ENCODE measurements around the gene MRPL40.

The MRPL40 gene

DNA sequence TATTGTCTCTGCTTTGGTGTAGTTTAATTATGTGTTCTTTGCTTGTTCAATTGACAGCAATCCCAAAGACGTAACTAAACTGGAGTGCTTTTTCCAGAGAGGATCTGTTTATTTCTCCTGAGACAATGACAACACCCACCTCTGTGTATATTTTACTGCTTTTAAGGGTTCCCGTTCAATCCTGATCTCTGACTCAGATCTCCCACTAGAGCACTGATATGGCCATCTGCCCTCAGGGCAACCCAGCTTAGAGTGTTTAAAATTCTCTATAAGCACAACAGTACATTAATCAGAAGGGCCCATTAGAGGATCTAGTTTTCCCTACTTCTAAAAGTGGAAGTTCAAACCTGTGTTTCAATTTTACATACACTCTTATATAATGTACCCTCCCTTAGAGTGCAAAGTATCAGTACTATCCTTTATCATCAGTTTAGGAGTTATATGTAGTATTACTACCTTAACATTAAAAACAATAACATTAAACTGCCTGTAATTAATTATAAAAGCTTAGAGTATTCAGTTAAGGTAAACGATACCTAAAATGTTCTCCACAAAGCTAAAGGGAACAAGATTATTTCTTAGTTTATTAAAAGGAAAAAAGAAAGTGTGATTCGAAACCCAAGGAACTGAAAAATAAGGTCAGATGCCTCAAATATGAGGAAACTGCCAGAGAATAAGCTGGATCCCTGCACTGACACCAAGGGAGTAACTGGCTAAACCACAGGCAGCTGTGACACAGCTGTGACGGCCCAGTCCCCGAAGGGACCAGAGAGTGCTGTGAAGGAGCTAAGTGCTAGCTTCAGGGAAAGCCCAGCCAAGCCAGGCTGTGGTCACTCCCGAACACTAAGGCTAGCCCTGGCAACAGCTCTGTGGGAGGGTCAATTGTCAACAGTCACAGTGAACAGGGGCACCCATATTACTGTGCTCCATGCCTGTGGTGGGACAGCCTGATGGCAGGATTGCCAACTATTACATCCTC lies 31.4 kb downstream of the MRPL40 start:
- no peak for DNase-seq (ENCODE audit: low spot score)

DNA sequence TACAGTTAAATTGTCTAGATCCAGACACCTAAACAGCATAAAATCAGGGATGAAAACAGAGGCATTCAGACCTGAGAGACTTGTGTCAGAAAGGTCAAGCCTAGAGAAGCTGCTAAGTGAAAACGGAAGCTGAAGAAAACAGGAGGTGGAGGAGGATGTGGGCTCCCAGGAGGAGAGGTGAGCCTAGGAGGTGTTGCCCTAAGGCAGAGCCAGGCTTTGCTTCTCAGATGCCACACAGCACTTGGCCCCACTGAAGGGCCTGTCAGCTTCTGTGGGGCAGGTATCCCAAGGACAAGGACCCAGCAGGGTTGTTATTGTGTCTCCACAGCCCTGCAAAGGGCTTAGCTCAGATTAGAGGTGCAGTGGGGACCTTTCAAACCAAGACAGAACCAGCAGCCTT lies 32.2 kb downstream of the MRPL40 start:
- DNase-seq (ENCODE audit: low spot score): no peak

DNA sequence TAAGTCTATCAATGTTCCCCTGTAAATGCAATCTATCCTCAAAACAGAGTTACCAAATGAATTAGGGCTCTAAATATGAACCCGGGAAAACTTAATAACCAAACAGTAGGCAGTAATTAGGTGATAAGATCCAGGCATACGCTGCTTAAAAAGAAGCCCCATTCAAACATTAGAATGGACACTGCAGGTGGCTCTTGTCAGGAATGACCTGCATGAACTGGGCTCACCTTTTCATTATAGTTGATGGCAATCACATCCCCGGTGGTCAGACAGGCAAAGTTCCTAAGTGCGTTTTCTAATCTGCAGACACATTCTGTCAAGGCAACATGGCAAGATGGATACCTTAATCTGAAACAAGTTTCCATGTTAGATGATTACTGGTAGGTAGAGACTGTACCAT lies 32.6 kb downstream of the MRPL40 start:
- no peak for DNase-seq (ENCODE audit: low spot score)

DNA sequence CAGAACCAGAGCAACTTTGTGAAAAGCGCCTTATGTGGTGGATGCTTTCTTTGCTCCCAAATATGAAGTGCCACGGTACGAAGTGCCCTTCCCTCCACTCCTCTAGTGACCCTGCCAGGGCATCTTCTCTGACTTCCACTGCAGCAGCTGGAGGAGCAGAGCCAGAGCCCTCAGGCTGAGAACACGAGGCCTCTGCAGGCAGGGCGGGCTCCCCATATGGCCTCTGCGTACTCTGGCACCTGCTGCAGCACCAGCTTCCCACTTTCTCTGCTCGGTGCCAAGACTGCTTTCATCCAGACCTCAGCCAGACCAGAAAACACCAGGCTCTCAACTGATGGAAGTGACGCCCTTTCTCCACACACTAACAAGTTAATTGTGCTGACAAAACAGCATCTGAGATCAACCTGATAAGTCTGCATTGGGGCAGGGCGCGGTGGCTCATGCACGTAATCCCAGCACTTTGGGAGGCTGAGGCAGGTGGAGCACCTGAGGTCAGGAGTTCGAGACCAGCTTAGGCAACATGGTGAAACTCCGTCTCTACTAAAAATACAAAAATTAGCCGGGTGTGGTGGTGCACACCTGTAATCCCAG lies 33.9 kb downstream of the MRPL40 start:
- DNase-seq (ENCODE audit: low spot score): no peak

GRCh38 chr22:19466848-19467752 lies 34.8 kb downstream of the MRPL40 start:
- no peak for DNase-seq (ENCODE audit: low spot score)

DNA sequence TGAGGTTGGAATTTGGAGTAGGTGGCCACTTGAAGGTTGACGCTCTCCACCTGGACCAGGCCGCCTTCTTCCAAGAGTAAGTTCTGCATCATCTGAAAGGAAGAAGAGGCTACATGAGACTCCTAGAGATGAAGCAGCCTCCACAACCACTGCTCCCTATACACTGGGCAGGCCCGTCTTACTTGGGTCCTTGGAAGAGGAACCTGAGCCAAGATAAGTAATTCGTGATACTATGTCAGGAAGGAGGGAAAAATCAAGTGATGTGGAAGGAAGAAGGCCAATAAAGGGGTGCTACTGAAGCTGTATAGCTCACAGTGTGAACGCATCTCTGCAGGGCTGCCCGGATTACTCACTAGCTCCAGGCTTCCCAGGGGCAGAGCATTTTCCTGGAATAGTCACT lies 35.6 kb downstream of the MRPL40 start:
- DNase-seq (ENCODE audit: low spot score): no peak

DNA sequence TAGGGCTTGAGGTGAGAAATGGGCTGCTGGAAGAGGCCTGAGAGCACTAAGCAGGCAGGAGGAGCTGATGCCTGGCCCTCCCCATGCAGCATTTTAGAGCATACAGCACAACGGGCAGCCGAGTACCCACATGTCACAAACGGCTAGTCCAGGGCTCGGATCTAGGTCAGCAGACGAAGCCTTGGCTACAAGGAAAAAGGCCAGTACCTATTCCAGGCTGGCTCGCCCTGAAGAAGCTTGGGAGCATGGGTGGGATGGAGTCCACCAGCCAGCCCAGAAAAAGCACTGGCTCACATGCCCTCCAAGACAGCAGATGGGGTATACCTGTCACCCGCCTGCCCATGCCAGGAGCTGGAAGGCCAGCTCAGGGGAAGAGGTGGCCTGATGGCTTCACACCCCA lies 37.1 kb downstream of the MRPL40 start:
- no peak for DNase-seq (ENCODE audit: low spot score)

- no peak for DNase-seq (ENCODE audit: low spot score)
Observed at GRCh38 chr22:19470010-19470409, 37.7 kb downstream of the MRPL40 start.

DNA sequence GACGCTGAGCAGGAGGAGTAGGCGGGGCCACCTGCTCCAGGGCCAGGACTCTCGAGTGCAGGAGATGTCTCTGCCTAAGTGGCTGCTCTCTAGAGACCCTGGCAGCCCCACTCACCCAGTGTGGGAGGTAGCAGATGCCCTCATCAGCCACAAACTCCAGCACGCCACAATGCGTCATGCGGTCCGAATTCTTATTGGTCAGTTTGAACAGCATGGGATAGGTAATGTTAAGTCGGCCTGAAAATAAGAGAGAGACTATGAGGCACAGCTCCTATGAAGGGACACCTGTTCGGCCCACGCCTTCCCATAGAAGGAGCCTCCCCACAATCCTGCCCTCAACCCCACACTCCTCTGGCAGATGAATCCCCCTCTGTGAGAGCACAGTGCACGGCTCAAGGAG lies 39.2 kb downstream of the MRPL40 start:
- DNase-seq (ENCODE audit: low spot score): no peak

- no peak for DNase-seq (ENCODE audit: low spot score)
Observed at GRCh38 chr22:19472233-19472632, 39.9 kb downstream of the MRPL40 start.

DNA sequence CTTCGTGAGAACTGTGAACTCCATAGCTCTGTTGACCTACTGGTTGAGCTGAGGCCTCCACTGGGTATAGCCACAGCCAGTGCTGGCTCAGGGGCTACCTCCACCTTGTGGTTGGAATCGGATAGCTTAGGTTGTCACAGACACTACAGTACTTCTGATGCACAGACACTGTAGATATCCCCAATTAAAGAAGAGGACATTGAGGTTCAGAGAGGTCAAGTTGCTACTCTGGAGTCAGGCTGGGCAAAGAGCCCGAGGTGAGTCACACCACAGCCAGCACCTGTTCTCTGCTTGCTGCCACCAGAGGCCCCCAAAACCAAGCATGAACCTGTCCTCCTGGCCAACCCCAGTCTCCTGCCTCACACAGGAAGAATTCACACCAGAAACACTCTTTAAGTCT lies 41.2 kb downstream of the MRPL40 start:
- no peak for DNase-seq (ENCODE audit: low spot score)

GRCh38 chr22:19476023-19476422 lies 43.7 kb downstream of the MRPL40 start:
- no peak for DNase-seq (ENCODE audit: low spot score)

- peak; percentile 14 for DNase-seq (ENCODE audit: low spot score)
Observed at GRCh38 chr22:19477321-19478044, 45.1 kb downstream of the MRPL40 start.

GRCh38 chr22:19478045-19478900 lies 45.9 kb downstream of the MRPL40 start:
- DNase-seq (ENCODE audit: low spot score): no peak

DNA sequence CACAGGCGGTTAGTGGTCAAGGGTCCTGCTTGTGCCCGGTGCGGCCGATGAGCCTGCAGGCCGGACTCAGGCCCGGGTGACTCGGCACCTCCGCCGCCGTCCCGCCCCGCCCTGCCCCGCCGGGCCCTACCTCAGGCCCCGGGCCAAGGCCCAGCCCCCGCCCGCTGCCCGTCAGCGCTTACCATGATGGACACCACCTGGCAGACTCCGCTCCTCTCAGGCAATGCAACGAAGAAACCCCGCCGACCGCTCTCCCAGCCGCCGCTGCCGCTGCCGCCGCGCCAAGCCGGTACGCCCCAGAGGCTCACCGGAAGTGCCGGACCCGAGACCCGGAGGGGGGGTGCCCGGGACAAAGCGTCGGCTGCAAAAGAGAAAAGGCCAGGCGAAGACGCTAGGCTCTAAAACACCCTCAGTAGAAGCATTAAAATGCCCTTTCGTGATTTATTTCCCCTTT lies 46.6 kb downstream of the MRPL40 start, which contains the start of gene UFD1:
TSS of gene UFD1 (minus strand) at position 293 of the 454 bp plus-strand sequence. CDS start at position 185, 108 bp downstream.
- DNase-seq (ENCODE audit: low spot score): no peak

GRCh38 chr22:19479355-19480172 lies 47.2 kb downstream of the MRPL40 start, which contains the start of gene CDC45:
TSS of gene CDC45 (plus strand) at chr22:19479920. CDS start at chr22:19479969, 49 bp downstream.
- peak; percentile 97 for DNase-seq (ENCODE audit: low spot score)

DNA sequence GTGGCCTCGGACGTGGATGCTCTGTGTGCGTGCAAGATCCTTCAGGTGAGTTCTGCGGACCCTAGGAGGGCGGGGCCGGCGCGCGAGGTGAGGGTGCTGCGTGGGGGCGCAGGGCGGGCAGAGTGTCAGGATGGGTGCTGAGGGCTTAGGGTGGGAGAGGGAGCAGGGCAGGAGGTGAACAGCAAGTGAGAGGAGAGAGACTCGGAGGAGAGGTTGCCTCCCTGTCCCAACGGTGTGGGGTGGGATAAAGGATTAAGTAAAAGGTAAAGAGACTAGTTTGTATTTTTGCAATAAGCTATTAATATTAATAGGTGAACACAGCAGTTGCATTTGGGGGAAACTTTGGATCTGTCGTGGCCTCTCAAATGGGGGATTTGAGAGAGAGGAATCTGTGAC lies 47.8 kb downstream of the MRPL40 start:
- no peak for DNase-seq (ENCODE audit: low spot score)

DNA sequence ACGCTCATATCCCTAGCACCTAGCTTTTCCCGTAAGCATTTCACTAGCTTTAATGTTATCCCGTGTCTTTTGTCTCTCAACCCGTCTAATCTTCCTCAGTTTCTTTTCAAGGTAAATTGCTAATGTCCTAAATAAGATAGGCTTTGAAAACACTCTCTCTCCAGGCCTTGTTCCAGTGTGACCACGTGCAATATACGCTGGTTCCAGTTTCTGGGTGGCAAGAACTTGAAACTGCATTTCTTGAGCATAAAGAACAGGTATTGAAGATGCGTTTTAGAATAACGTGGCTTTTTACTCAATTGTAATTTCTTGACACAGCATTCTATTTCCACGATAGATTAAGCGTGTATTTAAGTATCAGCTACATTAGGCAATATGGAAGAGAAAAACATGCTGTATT lies 48.4 kb downstream of the MRPL40 start:
- no peak for DNase-seq (ENCODE audit: low spot score)

DNA sequence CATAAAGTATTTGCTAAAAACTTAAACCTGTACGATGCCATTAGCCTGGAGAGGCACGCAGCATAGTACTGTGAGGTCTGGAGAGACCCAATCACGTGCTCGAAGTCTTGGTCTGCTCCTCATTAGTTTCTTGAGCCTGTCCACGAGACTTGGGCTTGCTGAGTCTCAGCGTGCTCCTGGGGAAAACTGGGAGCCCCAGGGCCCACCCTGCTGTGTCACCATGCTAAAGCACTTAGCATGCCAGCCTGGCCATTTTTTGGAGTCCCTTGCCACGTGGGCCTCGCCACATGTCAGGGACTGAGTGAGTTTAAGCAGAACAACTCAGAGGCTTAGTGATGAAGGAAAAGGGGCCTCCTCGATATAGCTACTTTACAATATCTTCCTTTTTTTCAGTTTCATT lies 50.0 kb downstream of the MRPL40 start:
- no peak for DNase-seq (ENCODE audit: low spot score)

Data from kidney capillary endothelial cell (primary cell).